Measurements from ENCODE around the gene HS1BP3. TPM values are rescaled to one million over a fixed set of nuclear protein-coding genes. Genes with fewer than 3 reads are reported as not detected.

Gene HS1BP3
- total and polyA plus RNA-seq, 9 of the 15 experiments (the other 6 are each of a cell fraction or from before 2014, with no cell fraction given): 0.41 to 8.3 (median 5.9) TPM

- H2AFZ ChIP-seq (ENCODE audit: low read depth, low read length): no peak overlapping the region
- in situ Hi-C loops (cut with MboI) (no loop called here), intact Hi-C loops (cut with micrococcal nuclease) (loop anchor here (10.0 kb wide), 1 partner anchor 137 kb away; the partner anchor contains the start of gene LDAH)
- ChIA-PET CTCF (ENCODE audit: low intra/inter-chr PET ratio) (no interaction called here), POLR2A (no interaction called here)
- H3K27me3 ChIP-seq (ENCODE audit: control insufficient read depth in 2 of 2, insufficient read depth in 2 of 2, low read length in 2 of 2): no peaks in the 10 kb centered on the region
- peaks cover 0 to 2% of the 10 kb centered on the region in 2 experiments; a peak in 2 of 5 replicates for H3K4me1 ChIP-seq (replicated peaks in 1 of 2; ENCODE audit: control insufficient read depth in 2 of 2, insufficient read depth in 2 of 2, low read length in 2 of 2)
- H4K20me1 ChIP-seq (replicated peaks; ENCODE audit: control insufficient read depth, insufficient read depth, low read length): no peaks in the 10 kb centered on the region
- no peak overlapping the region for H3K4me2 ChIP-seq (ENCODE audit: insufficient read depth, low read length)
- WGBS (ENCODE audit: insufficient coverage, low coverage, missing lambda C conversion rate): 83% methylated on average over 4 of the region's 4 CpGs
- no peaks in the 10 kb centered on the region for H3K9me3 ChIP-seq (replicated peaks; ENCODE audit: control insufficient read depth, insufficient read depth, low read depth, low read length)
- TF ChIP-seq ZNF444 (CRISPR knock-in tag; IDR thresholded peaks at IDR 0.05) (no peak), GATAD2B (IDR thresholded peaks at IDR 0.05; ENCODE audit: borderline replicate concordance) (no peak), TEAD1 (CRISPR knock-in tag; IDR thresholded peaks at IDR 0.05) (no peak), ZNF41 (CRISPR knock-in tag; conservative IDR thresholded peaks at IDR 0.05) (no peak), SLC30A9 (CRISPR knock-in tag; IDR thresholded peaks at IDR 0.05) (no peak), NR0B1 (IDR thresholded peaks at IDR 0.05; ENCODE audit: partially characterized antibody) (no peak), PTRF (tag; IDR thresholded peaks at IDR 0.05) (no peak), L3MBTL2 (IDR thresholded peaks at IDR 0.05) (no peak), NELFE (IDR thresholded peaks at IDR 0.05; ENCODE audit: insufficient read depth, insufficient read length) (no peak), VEZF1 (CRISPR knock-in tag; IDR thresholded peaks at IDR 0.05) (no peak), SNAPC5 (CRISPR knock-in tag; IDR thresholded peaks at IDR 0.05) (no peak), MTA3 (IDR thresholded peaks at IDR 0.05; ENCODE audit: borderline replicate concordance) (no peak)
- H3K79me2 ChIP-seq (ENCODE audit: control insufficient read depth, insufficient read depth, low read length): no peaks in the 10 kb centered on the region
- DNase-seq (ENCODE audit: extremely low read depth in 1 of 4, low spot score in 3 of 4) (no peak), FAIRE-seq (no peak), ATAC-seq (no peak)
- no peak overlapping the region for H3K4me3 ChIP-seq
- H3K9me1 ChIP-seq (ENCODE audit: control insufficient read depth, insufficient read depth, low read length): no peaks in the 10 kb centered on the region
- no peak overlapping the region for H3K9ac ChIP-seq (ENCODE audit: insufficient read depth in 1 of 2, low read depth in 2 of 2, low read length in 2 of 2)
- BruUV-seq (replicated peaks): no TSS peak
- H3K27ac ChIP-seq (ENCODE audit: extremely low read depth, low read depth, low read length): no peak overlapping the region
- peaks cover 53% of the 10 kb centered on the region; the same call in 2 of the 3 replicates for H3K36me3 ChIP-seq (ENCODE audit: control insufficient read depth, insufficient read depth, low read length)
Measured at GRCh38 chr2:20687260-20687832, 36.4 kb upstream of the HS1BP3 start.
